ENCODE measurements around the gene MAP4K5. TPM values are rescaled to one million over a fixed set of nuclear protein-coding genes. Genes with fewer than 3 reads are reported as not detected.
A peak's percentile ranks its signal among the peaks of the same experiment; 100 is the strongest.

Gene MAP4K5
- total and polyA plus RNA-seq, 2 of the 13 experiments (the other 11 are each of a cell fraction or from before 2014, with no cell fraction given): 12.7 to 23.9 TPM

GRCh38 chr14:50381823-50382287 lies 150.5 kb downstream of the MAP4K5 start (continued):
- no peak for TF ChIP-seq ZBTB21 (CRISPR knock-in tag; IDR thresholded peaks at IDR 0.05)
- no peak for TF ChIP-seq ZNF350 (CRISPR knock-in tag; IDR thresholded peaks at IDR 0.05; ENCODE audit: borderline replicate concordance, low read depth)
- no peak for TF ChIP-seq RAD51 (IDR thresholded peaks at IDR 0.05; ENCODE audit: borderline replicate concordance)
- TF ChIP-seq DR1 (CRISPR knock-in tag; IDR thresholded peaks at IDR 0.05): no peak
- no peak for TF ChIP-seq TBP (CRISPR knock-in tag; IDR thresholded peaks at IDR 0.05)
- TF ChIP-seq ZNF281 (CRISPR knock-in tag; IDR thresholded peaks at IDR 0.05; ENCODE audit: borderline replicate concordance): no peak
- TF ChIP-seq ZNF639 (CRISPR knock-in tag; conservative IDR thresholded peaks at IDR 0.05): no peak
- no peak for TF ChIP-seq ZNF766 (CRISPR knock-in tag; IDR thresholded peaks at IDR 0.05; ENCODE audit: borderline replicate concordance)
- TF ChIP-seq KLF16 (CRISPR knock-in tag; IDR thresholded peaks at IDR 0.05): no peak
- TF ChIP-seq SRSF4 (IDR thresholded peaks at IDR 0.05; ENCODE audit: low read depth, low read length, poor library complexity, severe bottlenecking): no peak
- TF ChIP-seq ZBTB14 (CRISPR knock-in tag; IDR thresholded peaks at IDR 0.05): no peak
- TF ChIP-seq ZNF709 (CRISPR knock-in tag; IDR thresholded peaks at IDR 0.05): no peak
- TF ChIP-seq ZNF503 (CRISPR knock-in tag; IDR thresholded peaks at IDR 0.05): 0 out of 2 replicates have a peak, but pooled peaks have one; percentile 38
- no peak for TF ChIP-seq TEF (CRISPR knock-in tag; IDR thresholded peaks at IDR 0.05)
- TF ChIP-seq ZNF224 (CRISPR knock-in tag; IDR thresholded peaks at IDR 0.05): no peak
- no peak for TF ChIP-seq MZF1 (CRISPR knock-in tag; IDR thresholded peaks at IDR 0.05; ENCODE audit: borderline replicate concordance)
- no peak for TF ChIP-seq CREB1 (IDR thresholded peaks at IDR 0.05)
- no peak; the same call in 1 of the 2 replicates for TF ChIP-seq CREB1 (CRISPR knock-in tag; IDR thresholded peaks at IDR 0.05)
- TF ChIP-seq YY1 (IDR thresholded peaks at IDR 0.05; ENCODE audit: insufficient read depth, insufficient replicate concordance, low read depth, low read length): no peak
- TF ChIP-seq IRF9 (CRISPR knock-in tag; IDR thresholded peaks at IDR 0.05; ENCODE audit: borderline replicate concordance): no peak
- no peak for TF ChIP-seq KDM3A (CRISPR knock-in tag; IDR thresholded peaks at IDR 0.05; ENCODE audit: low read depth)
- TF ChIP-seq RNF2 (conservative IDR thresholded peaks at IDR 0.05; ENCODE audit: low read depth): no peak
